Uterus (tissue), 2 donors: ENCODE data around the gene OTUD5.

ENCODE experiments used
- POLR2A ChIP-seq, 2 donors: fragments of 450-650 bp; IDR thresholded peaks; one replicate each; pipeline ENCODE4 v1.6.1; 2016; ENCODE audit warnings: antibody characterized with exemption in 2 of 2, mild to moderate bottlenecking in 1 of 2, moderate library complexity in 1 of 2
- TF ChIP-seq, protein P1 (sequence below), 4 experiments: fragments of 200-600 bp in 2 of 4; fragments of 450-650 bp in 2 of 4; sonication (generic) in 2 of 4; IDR thresholded peaks; one replicate each; pipeline ENCODE4 v1.5.1; 2016 to 2019; ENCODE audit warnings: antibody characterized with exemption in 4 of 4, mild to moderate bottlenecking in 2 of 4, moderate library complexity in 1 of 4

DNA sequence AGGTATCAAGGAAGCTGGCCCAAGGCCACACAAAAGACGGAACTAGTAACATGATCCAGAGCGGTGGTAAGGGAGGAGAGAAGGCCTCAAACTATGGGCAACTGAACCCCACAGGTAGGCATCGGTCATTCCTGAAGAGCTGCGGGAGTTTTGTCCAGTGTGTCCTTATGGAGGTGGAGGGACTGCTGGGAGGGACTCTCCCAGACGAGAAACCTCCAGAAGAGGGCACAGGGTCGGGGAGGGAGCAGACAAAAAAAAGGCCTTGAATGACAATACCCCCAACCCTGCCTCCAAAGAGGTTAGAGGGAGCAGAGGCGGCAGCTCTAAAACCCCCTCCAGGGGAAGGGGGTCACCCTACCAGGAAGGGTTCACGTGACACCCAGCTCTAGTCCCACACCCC lies 53.2 kb downstream of the OTUD5 start:
- TF ChIP-seq, protein P1, sequence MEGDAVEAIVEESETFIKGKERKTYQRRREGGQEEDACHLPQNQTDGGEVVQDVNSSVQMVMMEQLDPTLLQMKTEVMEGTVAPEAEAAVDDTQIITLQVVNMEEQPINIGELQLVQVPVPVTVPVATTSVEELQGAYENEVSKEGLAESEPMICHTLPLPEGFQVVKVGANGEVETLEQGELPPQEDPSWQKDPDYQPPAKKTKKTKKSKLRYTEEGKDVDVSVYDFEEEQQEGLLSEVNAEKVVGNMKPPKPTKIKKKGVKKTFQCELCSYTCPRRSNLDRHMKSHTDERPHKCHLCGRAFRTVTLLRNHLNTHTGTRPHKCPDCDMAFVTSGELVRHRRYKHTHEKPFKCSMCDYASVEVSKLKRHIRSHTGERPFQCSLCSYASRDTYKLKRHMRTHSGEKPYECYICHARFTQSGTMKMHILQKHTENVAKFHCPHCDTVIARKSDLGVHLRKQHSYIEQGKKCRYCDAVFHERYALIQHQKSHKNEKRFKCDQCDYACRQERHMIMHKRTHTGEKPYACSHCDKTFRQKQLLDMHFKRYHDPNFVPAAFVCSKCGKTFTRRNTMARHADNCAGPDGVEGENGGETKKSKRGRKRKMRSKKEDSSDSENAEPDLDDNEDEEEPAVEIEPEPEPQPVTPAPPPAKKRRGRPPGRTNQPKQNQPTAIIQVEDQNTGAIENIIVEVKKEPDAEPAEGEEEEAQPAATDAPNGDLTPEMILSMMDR (IDR thresholded peaks at IDR 0.05): no peak
- no peak for TF ChIP-seq POLR2A (IDR thresholded peaks at IDR 0.05)
